Stimulated activated CD8-positive, alpha-beta memory T cell treated with anti-CD3 and anti-CD28 coated beads, Interleukin-12 subunit alpha, Interleukin-12 subunit beta, amount 100 ng/mL, for 1 hour (primary cell): ENCODE data around the gene PADI4.

Experiments used
- DNase-seq: peaks from one replicate; pipeline ENCODE4 v3.0.0-alpha.2; 2020; ENCODE audit warnings: low read depth

PADI4 gene

DNA sequence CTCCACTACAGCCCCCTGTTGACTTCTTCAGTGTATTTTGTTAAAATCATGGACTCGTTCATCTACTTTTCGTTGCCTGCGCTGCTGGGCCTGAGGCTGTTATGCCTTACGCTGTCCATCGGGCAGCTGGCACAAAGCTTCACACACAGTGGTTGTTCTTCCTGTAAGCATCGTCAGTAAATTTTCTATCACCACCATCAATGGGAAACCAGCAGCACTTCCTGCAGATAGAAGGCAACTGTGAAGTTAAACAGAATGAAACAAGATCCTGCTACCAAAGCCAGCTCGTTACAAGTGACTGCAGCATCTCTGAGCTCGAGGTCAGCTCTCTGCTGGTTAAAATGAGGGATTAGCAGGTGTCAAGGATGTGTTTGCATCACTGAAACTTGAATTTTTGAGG, 42.1 kb downstream of the PADI4 start:
- no peak for DNase-seq

DNA sequence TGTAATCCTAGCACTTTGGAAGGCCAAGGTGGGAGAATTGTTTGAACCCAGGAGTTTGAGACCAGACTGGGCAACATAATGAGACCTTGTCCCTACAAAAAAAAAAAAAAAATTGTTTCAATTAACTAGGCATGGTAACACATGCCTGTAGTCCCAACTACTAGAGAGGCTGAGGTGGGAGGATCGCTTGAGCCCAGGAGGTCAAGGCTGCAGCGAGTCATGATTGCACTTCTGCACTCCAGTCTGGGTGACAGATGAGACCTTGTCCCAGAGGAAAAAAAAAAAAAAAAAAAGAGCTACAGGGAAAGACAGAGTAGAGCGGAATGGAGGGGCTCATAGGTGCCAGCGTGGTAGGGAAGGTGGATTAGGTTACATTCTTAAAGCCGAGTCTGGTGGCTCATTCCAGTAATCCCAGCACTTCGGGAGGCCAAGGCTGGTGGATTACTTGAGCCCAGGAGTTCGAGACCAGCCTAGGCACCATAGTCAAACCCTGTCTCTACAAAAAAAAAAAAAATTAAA, 43.0 kb downstream of the PADI4 start:
- DNase-seq: no peak

DNA sequence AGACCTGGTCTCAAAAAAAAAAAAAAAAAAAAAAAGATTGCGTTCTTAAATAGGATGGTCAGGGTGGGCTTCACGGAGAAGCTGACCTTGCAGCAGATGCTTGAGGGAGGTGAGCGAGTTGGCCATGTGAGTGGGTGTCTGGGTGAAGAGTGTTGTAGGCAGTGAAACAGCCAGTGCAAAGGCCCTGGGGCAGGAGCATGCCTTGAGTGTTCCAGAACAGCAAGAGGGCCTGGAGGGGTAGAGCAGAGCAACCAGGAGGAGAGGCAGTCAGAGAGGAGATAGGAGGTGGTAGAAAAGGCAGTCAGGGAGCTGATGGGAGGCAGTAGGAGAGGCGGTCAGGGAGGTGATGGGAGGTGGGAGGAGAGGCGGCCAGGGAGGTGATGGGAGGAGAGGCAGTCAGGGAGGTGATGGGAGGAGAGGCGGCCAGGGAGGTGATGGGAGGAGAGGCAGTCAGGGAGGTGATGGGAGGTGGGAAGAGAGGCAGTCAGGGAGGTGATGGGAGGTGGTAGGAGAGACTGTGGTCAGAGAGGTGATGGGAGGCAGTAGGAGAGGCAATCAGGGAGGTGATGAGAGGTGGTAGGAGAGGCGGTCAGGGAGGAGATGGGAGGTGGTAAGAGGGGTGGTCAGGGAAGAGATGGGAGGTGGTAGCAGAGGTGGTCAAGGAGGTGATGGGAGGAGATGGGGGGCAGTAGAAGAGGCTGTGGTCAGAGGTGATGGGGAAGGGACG, 43.8 kb downstream of the PADI4 start:
- DNase-seq: no peak

GRCh38 chr1:17352419-17352909, 44.5 kb downstream of the PADI4 start:
- no peak for DNase-seq

DNA sequence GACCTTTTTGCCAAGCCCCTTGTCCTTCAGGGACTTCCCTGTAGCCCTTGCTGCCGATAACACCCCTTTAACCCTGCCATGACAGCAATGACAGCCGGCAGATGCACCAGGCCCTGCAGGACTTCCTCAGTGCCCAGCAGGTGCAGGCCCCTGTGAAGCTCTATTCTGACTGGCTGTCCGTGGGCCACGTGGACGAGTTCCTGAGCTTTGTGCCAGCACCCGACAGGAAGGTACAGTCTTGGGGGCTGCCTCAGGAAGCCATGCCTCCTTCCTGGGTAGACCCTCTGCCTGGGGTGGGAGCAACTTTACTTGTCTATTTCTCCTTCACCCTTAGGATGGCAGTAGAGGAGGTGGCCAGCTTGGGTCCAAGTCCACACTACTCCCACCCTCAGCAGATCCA, 47.9 kb downstream of the PADI4 start:
- no peak for DNase-seq

- DNase-seq: no peak
These were observed 48.5 kb downstream of the PADI4 start for GRCh38 chr1:17356387-17357026.

DNA sequence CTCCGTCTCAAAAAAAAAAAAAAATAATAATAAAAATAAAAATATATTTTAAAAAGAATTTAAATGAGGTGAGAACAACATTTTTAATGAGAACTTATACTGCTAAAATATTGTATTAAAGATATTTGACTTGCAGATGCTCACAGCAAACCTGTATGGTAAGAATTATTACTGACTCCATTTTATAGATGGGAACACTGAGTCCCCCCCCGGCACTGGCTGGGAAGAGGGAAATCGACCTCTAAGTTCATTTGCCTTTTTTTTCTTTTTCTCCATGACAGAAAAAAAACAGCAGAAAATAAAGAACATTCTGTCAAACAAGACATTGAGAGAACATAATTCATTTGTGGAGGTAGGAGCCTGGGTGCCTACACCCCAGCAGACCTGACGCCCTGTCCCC, 50.6 kb downstream of the PADI4 start:
- DNase-seq: no peak

DNA sequence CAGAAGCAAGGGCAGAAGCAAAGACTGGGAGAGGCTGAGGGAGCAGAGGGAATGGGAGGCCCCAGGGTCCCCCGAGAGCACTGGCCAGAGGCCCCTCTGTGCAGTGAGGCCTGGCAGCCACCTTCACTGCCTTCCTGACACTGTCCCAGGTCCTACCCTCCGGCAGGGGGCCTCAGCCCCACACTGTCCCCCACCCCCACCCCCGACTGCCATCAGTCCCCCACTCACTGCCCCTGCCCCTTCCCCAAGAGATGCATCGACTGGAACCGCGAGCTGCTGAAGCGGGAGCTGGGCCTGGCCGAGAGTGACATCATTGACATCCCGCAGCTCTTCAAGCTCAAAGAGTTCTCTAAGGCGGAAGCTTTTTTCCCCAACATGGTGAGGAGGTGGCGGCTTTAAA, 51.0 kb downstream of the PADI4 start:
- no peak for DNase-seq

DNA sequence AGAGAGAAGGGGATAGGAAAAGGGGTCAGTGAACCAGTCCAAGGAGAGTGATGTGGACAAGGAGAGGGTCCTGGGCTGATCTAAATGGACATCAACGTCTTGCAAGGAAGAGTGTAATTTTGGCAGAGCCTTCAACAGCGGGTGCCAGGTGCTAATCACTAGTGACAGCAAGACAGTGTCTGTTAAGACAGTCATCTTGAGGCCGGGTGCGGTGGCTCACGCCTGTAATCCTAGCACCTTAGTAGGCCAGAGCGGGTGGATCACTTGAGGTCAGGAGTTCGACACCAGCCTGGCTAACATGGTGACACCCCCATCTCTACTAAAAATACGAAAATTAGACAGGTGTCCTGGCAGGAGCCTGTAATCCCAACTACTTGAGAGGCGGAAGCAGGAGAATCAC, 51.8 kb downstream of the PADI4 start:
- DNase-seq: no peak

- DNase-seq: no peak
These were observed 52.4 kb downstream of the PADI4 start for GRCh38 chr1:17360272-17360956.

DNA sequence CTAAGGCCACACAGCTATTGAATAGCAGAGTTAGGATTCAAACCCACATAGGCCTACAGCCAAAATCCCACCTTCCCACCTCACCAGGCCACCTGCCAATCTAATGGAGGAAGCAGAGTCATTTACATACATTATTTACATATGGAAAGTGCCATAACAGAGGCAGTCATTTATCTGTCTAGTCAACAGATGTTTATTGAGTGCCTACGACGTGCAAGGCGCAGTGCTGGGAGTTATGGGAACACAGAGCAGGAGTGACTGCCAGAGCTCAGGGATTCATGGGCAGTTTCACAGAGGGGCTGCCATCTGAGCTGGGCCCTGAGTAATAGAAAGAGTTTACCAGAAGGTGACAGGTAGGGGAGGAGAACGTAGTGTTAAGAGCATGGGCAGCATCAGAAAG, 53.7 kb downstream of the PADI4 start:
- DNase-seq: no peak

GRCh38 chr1:17363351-17363750, 55.4 kb downstream of the PADI4 start:
- DNase-seq: no peak

- DNase-seq: no peak
These were observed 55.8 kb downstream of the PADI4 start for GRCh38 chr1:17363771-17364170.

DNA sequence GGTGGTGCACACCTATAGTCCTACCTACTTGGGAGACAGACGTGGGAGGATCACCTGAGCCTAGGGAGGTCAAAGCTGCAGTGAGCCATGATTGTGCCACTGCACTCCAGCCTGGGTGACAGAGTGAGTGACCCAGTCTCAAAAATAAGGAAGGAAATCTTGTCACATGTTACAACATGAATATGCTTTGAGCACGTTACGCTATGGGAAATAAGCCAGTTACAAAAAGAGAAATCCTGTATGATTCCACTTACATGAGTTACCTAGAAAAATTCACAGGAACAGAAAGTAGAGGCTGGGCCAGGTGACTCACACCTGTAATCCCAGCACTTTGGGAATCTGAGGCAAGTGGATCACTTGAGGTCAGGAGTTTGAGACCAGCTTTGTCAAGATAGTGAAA, 57.3 kb downstream of the PADI4 start:
- DNase-seq: no peak

DNA sequence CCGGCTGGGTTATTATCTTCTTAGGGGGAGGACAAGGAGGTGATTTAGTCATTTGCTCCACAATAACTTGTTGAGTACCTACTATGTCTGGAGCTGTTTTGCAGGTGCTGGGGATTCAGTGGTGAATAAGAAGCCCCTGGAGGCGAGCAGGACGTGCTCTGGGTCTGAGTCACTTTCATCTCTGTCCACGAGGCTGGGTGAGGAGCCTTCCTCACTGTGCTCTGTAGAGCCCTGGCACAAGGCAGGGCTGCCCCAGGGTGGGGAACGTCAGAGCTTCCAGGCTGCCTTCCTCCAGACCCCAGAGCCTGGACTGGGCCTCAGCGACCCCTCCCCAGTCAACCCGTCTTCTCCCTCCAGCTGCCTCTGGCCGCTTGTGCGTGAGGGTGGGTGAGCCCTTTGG, 61.5 kb downstream of the PADI4 start:
- no peak for DNase-seq

- no peak for DNase-seq
These were observed 62.6 kb downstream of the PADI4 start for GRCh38 chr1:17370618-17371017.

GRCh38 chr1:17371896-17372295, 63.9 kb downstream of the PADI4 start, which contains the start of gene PADI6:
Gene PADI6, plus strand, starts transcription at chr1:17372196. Its CDS starts 50 bp downstream, at chr1:17372246.
- DNase-seq: no peak

GRCh38 chr1:17372955-17373354, 65.0 kb downstream of the PADI4 start:
- DNase-seq: no peak

GRCh38 chr1:17375651-17376050, 67.7 kb downstream of the PADI4 start:
- DNase-seq: no peak

DNA sequence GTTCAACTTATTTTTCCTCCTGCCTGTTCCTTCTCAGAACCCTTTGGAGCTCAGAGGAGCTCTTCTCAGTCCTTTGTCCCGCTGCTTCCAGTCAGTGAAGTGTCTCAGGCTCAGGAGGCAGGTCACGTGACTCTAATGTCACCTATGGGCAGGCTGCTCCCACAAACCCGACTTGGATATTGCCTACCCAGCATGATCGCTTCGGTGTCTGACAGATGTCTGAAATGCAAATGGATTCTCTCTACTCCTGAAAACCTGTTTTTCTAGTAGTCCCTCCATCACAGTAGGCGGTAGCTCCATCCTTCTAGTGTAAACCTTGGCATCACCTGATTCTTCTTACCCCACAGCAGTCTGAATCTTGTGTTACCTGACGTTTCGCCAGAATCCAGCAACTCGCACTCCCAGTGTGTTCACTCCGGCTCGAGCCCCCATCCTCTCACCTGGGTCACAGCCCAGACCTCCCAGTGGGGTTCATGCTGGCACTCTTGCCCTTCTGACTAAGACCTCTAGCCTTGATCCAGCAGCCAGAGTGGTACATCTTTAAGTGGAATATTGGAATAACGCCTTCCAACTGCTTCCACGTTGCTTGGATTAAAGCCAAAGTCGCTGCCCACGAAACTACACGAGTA, 69.4 kb downstream of the PADI4 start:
- DNase-seq: no peak

DNA sequence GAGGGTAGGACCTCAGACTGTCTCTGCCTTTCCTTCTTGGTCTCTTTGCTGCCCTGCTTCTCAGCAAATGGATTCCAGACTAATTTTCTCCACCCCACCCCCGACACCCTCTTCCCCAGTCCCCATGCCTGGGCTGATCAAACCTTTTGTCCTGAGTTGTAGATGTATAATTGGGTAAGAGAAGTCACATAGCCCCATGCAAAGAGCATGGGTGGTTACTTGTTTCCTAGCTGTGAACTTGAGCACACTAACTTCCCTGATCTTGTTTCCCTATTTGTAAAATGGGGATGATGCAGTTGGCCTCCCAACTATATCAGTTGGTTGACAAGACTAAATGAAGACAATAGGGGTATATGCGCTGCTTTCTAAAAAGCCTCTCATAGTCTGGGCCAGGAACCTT, 73.2 kb downstream of the PADI4 start:
- no peak for DNase-seq

DNA sequence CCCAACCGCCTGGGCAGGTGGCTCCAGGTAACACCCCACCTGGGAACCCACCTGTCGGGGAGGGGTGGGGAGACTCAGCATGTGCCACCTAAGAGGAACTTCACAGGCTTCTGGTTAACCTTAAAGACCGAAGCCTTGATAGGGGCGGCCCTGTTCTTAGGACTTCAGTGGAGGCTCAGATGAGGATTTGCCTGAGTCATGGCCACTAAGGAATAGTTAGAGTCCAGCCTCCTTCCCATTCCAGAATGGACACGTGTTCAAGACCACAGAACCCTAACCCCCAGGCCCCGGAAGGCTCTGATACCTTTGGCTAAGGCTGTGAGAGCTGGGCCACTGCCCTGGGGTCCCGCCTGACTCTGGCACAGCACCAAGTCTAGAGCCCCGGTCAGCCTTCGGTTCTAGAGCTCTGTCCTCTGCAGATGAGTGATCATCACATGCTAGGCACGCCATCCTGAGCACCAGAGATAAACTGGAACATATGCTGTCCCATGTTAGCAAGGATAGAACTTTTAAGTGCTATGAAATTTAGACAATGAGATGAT, 84.3 kb downstream of the PADI4 start:
- DNase-seq: no peak
